Gastrocnemius medialis (tissue), 4 donors: ENCODE results near the gene PDGFRA.

Source experiments
- CTCF ChIP-seq, 5 experiments: fragments of 450-650 bp in 3 of 5; fragments of 200-600 bp in 2 of 5; sonication (generic) in 2 of 5; IDR thresholded peaks in 4 of 5; conservative IDR thresholded peaks in 1 of 5; 1 replicate in 4 of 5; 2 replicates in 1 of 5; pipeline ENCODE4 v1.5.1; 2016 to 2019; ENCODE audit warnings: antibody characterized with exemption in 5 of 5, mild to moderate bottlenecking in 3 of 5, moderate library complexity in 3 of 5
- POLR2A ChIP-seq, 2 donors: fragments of 450-650 bp; IDR thresholded peaks; one replicate each; pipeline ENCODE4 v1.6.1; 2017; ENCODE audit warnings: antibody characterized with exemption in 2 of 2, mild to moderate bottlenecking in 2 of 2, moderate library complexity in 2 of 2

GRCh38 chr4:54315561-54316538 is 86.8 kb downstream of the PDGFRA start:
- TF ChIP-seq CTCF (IDR thresholded peaks at IDR 0.05 in 4 of 5, conservative IDR thresholded peaks at IDR 0.05 in 1 of 5) (no peak), POLR2A (IDR thresholded peaks at IDR 0.05) (no peak)
